HG03439 (cell line): ENCODE results near the gene RXRA.

Experiments
- ATAC-seq: cut with Tn5 transposase; IDR thresholded peaks from one replicate; pipeline ENCODE4 v1.9.1; 2021; ENCODE audit warnings: mild to moderate bottlenecking, moderate library complexity; ENCODE audit not compliant: unreplicated experiment

RXRA gene

GRCh38 chr9:134485653-134486052, 159.4 kb downstream of the RXRA start:
- no peak for ATAC-seq

GRCh38 chr9:134486143-134486591, 159.9 kb downstream of the RXRA start:
- no peak for ATAC-seq

- no peak for ATAC-seq
Observed at GRCh38 chr9:134486596-134486995, 160.3 kb downstream of the RXRA start.
